Sigmoid colon (tissue), 7 donors: Measurements from ENCODE around the gene PLEKHA8. TPM values are rescaled to one million over a fixed set of nuclear protein-coding genes. Genes with fewer than 3 reads are reported as not detected.

Source experiments
- DNase-seq: peaks from one replicate; pipeline ENCODE4 v3.0.0-alpha.2; 2019
- H3K27ac ChIP-seq, 4 donors: fragments of 200-600 bp; sonication (generic); one replicate each; pipeline ENCODE4 v1.5.1; 2016 to 2019; ENCODE audit warnings: mild to moderate bottlenecking in 1 of 4
- H3K27me3 ChIP-seq, 3 donors: fragments of 200-600 bp; sonication (generic); one replicate each; pipeline ENCODE4 v1.5.1; 2019; ENCODE audit warnings: mild to moderate bottlenecking in 1 of 3
- H3K36me3 ChIP-seq, 4 donors: fragments of 200-600 bp; sonication (generic); one replicate each; pipeline ENCODE4 v1.5.1; 2016 to 2019
- H3K4me1 ChIP-seq, 4 donors: fragments of 200-600 bp; sonication (generic); one replicate each; pipeline ENCODE4 v1.5.1; 2017 to 2019
- H3K4me3 ChIP-seq, 4 donors: fragments of 200-600 bp; sonication (generic); one replicate each; pipeline ENCODE4 v1.5.1; 2017 to 2019; ENCODE audit warnings: mild to moderate bottlenecking in 2 of 4, moderate library complexity in 1 of 4
- H3K9me3 ChIP-seq, 4 donors: fragments of 200-600 bp in 3 of 4; sonication (generic) in 3 of 4; one replicate each; pipeline versions ENCODE4 v1.5.1 to v1.6.1; 2013 to 2019
- EP300 ChIP-seq, 4 donors: sonication (generic); formaldehyde crosslinking; IDR thresholded peaks; one replicate each; pipeline ENCODE4 v1.6.1; 2017; ENCODE audit warnings: antibody characterized with exemption in 4 of 4
- POLR2A ChIP-seq, 2 donors: fragments of 450-650 bp; IDR thresholded peaks; one replicate each; pipeline ENCODE4 v1.6.1; 2016; ENCODE audit warnings: antibody characterized with exemption in 2 of 2, mild to moderate bottlenecking in 2 of 2, moderate library complexity in 2 of 2
- POLR2AphosphoS5 ChIP-seq, 4 donors: sonication (generic); formaldehyde crosslinking; IDR thresholded peaks; one replicate each; pipeline ENCODE4 v1.6.1; 2017; ENCODE audit warnings: antibody characterized with exemption in 4 of 4
- WGBS, 2 donors: extraction: QIAGEN DNeasy Blood & Tissue Kit; methylation state at CpG; one replicate each; pipeline ENCODE4 v1.1.7; 2013; 5-methylcytosine and 5-hydroxymethylcytosine counted together
- intact Hi-C: fragments of 100-400 bp; cut with DNase I; formaldehyde crosslinking; loops from one replicate; pipeline ENCODE4 v1.15.1; 2023
- polyA plus RNA-seq, 3 donors: library from polyadenylated mRNA; stranded (reverse); fragments of 200-250 nt; gene quantifications; one replicate each; pipeline ENCODE4 v1.2.3, GENCODE V29; 2013
- total RNA-seq, 4 donors: library from RNA; depleted of rRNA; stranded (reverse); fragments of >200 nt; gene quantifications; one replicate each; pipeline ENCODE4 v1.1.0, GENCODE V29; 2016
- TF ChIP-seq, protein P1 (sequence below), 4 experiments: fragments of 450-650 bp in 3 of 4; fragments of 200-600 bp in 1 of 4; IDR thresholded peaks; one replicate each; pipeline ENCODE4 v1.5.1; 2016 to 2019; ENCODE audit warnings: antibody characterized with exemption in 4 of 4, mild to moderate bottlenecking in 3 of 4, moderate library complexity in 2 of 4
- donor health status: healthy with polysubstance abuse.
- donor health status: Bipolar disorder and iron deficiency.
- donor health status: healthy.

The PLEKHA8 gene
- total and polyA plus RNA-seq, 7 donors: 3.2 to 12.2 (median 7.7) TPM

DNA sequence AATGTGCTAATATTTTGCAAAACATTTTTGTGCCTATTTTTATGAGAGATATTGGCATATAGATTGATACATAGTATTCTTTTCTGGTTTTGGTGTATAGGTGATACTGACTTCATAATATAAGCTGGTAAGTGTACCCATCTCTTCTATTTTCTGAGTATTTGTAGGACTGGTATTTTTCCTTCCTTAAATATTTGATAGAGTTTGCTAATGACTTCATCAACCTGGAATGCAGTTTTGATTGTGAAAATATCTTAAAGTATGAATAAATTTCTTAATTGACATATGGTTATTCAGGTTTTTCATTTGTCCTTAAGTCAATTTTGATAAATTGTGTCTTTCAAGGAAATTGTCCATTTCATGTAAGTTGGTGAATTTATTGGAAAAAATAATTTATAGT, 32.6 kb upstream of the PLEKHA8 start:
- H3K27me3 ChIP-seq: no peaks in the 10 kb centered on the region
- H3K4me1 ChIP-seq: no peaks in the 10 kb centered on the region
- H3K9me3 ChIP-seq: peaks cover 0 to 8% (median 3%) of the 10 kb centered on the region in 4 donors
- TF ChIP-seq, protein P1, sequence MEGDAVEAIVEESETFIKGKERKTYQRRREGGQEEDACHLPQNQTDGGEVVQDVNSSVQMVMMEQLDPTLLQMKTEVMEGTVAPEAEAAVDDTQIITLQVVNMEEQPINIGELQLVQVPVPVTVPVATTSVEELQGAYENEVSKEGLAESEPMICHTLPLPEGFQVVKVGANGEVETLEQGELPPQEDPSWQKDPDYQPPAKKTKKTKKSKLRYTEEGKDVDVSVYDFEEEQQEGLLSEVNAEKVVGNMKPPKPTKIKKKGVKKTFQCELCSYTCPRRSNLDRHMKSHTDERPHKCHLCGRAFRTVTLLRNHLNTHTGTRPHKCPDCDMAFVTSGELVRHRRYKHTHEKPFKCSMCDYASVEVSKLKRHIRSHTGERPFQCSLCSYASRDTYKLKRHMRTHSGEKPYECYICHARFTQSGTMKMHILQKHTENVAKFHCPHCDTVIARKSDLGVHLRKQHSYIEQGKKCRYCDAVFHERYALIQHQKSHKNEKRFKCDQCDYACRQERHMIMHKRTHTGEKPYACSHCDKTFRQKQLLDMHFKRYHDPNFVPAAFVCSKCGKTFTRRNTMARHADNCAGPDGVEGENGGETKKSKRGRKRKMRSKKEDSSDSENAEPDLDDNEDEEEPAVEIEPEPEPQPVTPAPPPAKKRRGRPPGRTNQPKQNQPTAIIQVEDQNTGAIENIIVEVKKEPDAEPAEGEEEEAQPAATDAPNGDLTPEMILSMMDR (IDR thresholded peaks at IDR 0.05): no peak
- no peak for TF ChIP-seq POLR2AphosphoS5 (IDR thresholded peaks at IDR 0.05)
- TF ChIP-seq EP300 (IDR thresholded peaks at IDR 0.05): no peak
- no peak for TF ChIP-seq POLR2A (IDR thresholded peaks at IDR 0.05)
- no peak overlapping the region for H3K27ac ChIP-seq
- intact Hi-C loops: no loop called here
- no peaks in the 10 kb centered on the region for H3K36me3 ChIP-seq
- DNase-seq: no peak
- no peak overlapping the region for H3K4me3 ChIP-seq

DNA sequence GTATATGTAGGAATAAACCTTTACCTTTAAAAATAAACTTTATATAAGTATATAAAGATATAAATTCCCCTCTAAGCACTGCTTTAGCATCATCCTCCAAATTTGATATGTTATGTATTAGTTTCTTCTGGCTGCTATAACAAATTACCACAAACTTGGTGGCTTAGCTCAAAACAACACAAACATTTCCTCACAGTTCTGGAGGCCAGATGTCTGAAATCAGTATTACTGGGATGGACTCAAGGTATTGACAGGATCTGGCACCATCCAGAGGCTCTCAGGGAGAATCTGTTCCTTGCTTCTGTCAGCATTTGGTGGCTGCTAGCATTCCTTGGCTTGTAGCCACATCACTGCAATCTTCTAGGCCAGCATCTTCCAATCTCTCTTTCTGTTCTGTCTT, 31.9 kb upstream of the PLEKHA8 start:
- no peak overlapping the region for H3K4me3 ChIP-seq
- TF ChIP-seq POLR2A (IDR thresholded peaks at IDR 0.05): no peak
- TF ChIP-seq POLR2AphosphoS5 (IDR thresholded peaks at IDR 0.05): no peak
- TF ChIP-seq, protein P1 (IDR thresholded peaks at IDR 0.05): no peak
- TF ChIP-seq EP300 (IDR thresholded peaks at IDR 0.05): no peak
- H3K27me3 ChIP-seq: no peaks in the 10 kb centered on the region
- H3K4me1 ChIP-seq: no peaks in the 10 kb centered on the region
- H3K27ac ChIP-seq: no peak overlapping the region
- no peak for DNase-seq
- peaks cover 0 to 8% (median 3%) of the 10 kb centered on the region in 4 donors for H3K9me3 ChIP-seq
- no peaks in the 10 kb centered on the region for H3K36me3 ChIP-seq
- intact Hi-C loops: no loop called here

DNA sequence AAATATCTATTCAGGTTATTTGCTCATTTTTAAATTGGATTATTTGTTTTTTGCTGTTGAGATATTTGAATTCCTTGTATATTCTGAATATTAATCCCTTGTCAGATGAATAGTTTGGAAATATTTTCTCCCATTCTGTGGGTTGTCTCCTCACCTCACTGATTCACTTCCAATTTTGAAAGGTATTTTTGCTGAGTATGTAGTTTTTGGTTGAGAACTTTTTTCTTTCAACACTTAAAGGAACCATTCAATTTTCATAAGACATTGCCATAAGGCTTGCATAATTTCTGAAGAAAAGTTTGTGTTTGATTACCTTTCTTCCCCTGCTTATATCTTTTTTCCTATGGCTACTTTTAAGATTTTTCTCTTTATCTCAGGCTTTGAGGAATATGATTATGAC, 29.7 kb upstream of the PLEKHA8 start:
- no peaks in the 10 kb centered on the region for H3K27me3 ChIP-seq
- TF ChIP-seq POLR2AphosphoS5 (IDR thresholded peaks at IDR 0.05) (no peak), POLR2A (IDR thresholded peaks at IDR 0.05) (no peak), EP300 (IDR thresholded peaks at IDR 0.05) (no peak)
- TF ChIP-seq, protein P1 (IDR thresholded peaks at IDR 0.05): no peak

DNA sequence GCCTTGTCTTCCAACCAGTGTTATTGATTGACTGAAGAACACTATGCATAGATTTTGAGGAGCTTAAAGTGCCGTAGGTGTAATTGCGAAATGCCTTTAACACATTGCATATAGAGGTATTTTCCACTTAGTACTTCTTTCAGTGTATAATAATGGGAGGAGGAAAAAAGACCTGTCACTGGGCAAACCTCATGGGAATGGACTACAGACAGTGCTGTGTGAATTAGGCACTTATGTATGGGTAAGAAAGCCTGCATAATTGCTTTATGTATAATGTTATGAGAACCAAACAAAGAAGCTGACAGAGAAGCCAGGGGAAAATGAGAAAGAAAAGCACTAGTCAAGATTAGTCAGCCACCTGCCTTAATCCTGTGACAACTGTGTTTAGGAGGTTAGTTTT, 26.2 kb upstream of the PLEKHA8 start:
- TF ChIP-seq, protein P1 (IDR thresholded peaks at IDR 0.05): no peak
- no peaks in the 10 kb centered on the region for H3K27me3 ChIP-seq
- DNase-seq: no peak
- no peaks in the 10 kb centered on the region for H3K9me3 ChIP-seq
- no peak overlapping the region for H3K4me3 ChIP-seq
- WGBS, 2 donors: 92 to 95% methylated on average over 2 of the region's 2 CpGs
- intact Hi-C loops: no loop called here
- no peaks in the 10 kb centered on the region for H3K4me1 ChIP-seq
- no peaks in the 10 kb centered on the region for H3K36me3 ChIP-seq
- no peak overlapping the region for H3K27ac ChIP-seq

More for the DNA sequence above, 29.7 kb upstream of the PLEKHA8 start:
- H3K27ac ChIP-seq: no peak overlapping the region
- H3K4me3 ChIP-seq: no peak overlapping the region
- H3K4me1 ChIP-seq: no peaks in the 10 kb centered on the region
- DNase-seq: no peak
- peaks cover 0 to 3% (median under 1%) of the 10 kb centered on the region in 4 donors for H3K9me3 ChIP-seq
- intact Hi-C loops: no loop called here
- H3K36me3 ChIP-seq: no peaks in the 10 kb centered on the region

DNA sequence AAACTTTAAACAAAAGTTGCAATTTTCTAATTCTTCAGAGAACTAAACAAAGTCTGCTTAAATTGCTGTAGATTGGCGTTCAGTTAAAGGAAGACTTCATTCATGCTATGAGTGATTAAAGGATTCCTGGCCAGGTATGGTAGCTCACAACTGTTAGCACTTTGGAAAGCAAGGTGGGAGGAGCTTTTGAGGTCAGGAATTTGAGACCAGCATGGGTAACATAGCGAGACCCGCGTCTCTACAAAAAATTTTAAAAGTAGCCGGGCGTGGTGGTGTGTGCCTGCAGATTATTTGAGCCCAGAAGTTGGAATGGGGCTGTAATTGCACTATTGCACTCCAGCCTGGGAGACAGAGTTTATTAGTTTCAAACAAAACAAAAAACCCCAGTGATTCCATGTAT, 25.1 kb upstream of the PLEKHA8 start:
- 47 to 76% methylated on average over 6 of the region's 6 CpGs for WGBS, 2 donors
- Histone ChIP-seq H3K9me3 (no peaks in the 10 kb centered on the region), H3K27me3 (no peaks in the 10 kb centered on the region), H3K27ac (no peak overlapping the region), H3K4me3 (no peak overlapping the region), H3K4me1 (no peaks in the 10 kb centered on the region), H3K36me3 (no peaks in the 10 kb centered on the region)
- intact Hi-C loops: no loop called here
- DNase-seq: no peak
- no peak for TF ChIP-seq POLR2AphosphoS5 (IDR thresholded peaks at IDR 0.05)
- TF ChIP-seq, protein P1 (IDR thresholded peaks at IDR 0.05): no peak
- TF ChIP-seq EP300 (IDR thresholded peaks at IDR 0.05): no peak
- no peak for TF ChIP-seq POLR2A (IDR thresholded peaks at IDR 0.05)
